Measurements from ENCODE around the gene VWA8.

Gene VWA8

GRCh38 chr13:41590122-41590521 lies 370.8 kb downstream of the VWA8 start:
- H3K4me3 ChIP-seq (ENCODE audit: low read depth, low read length): no peak overlapping the region
- TF ChIP-seq, protein P1, sequence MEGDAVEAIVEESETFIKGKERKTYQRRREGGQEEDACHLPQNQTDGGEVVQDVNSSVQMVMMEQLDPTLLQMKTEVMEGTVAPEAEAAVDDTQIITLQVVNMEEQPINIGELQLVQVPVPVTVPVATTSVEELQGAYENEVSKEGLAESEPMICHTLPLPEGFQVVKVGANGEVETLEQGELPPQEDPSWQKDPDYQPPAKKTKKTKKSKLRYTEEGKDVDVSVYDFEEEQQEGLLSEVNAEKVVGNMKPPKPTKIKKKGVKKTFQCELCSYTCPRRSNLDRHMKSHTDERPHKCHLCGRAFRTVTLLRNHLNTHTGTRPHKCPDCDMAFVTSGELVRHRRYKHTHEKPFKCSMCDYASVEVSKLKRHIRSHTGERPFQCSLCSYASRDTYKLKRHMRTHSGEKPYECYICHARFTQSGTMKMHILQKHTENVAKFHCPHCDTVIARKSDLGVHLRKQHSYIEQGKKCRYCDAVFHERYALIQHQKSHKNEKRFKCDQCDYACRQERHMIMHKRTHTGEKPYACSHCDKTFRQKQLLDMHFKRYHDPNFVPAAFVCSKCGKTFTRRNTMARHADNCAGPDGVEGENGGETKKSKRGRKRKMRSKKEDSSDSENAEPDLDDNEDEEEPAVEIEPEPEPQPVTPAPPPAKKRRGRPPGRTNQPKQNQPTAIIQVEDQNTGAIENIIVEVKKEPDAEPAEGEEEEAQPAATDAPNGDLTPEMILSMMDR (conservative IDR thresholded peaks at IDR 0.05; ENCODE audit: low read depth, low read length): no peak
- no peak for DNase-seq (ENCODE audit: low read depth)

DNA sequence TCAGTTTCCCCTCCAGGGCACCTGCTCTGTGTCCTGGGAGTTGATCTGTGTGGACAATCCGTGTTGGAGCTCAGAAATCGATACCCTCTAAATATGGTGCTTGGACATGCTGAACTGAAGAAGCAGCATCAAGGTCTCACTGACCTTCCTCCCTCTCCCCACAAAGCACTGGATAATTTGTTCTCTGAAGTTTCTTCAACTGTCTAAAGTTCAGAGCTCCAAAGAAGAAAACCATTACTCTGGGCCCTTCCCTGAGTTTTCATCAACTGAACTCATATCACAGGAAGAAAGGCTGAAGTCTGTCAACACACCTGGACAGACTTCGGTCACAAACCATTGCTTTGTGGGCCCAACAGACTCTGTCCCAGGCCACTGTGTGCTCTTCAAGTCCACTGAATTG lies 371.5 kb downstream of the VWA8 start:
- no peak for DNase-seq (ENCODE audit: low read depth)
- TF ChIP-seq, protein P1 (conservative IDR thresholded peaks at IDR 0.05; ENCODE audit: low read depth, low read length): no peak
- H3K4me3 ChIP-seq (ENCODE audit: low read depth, low read length): no peak overlapping the region

DNA sequence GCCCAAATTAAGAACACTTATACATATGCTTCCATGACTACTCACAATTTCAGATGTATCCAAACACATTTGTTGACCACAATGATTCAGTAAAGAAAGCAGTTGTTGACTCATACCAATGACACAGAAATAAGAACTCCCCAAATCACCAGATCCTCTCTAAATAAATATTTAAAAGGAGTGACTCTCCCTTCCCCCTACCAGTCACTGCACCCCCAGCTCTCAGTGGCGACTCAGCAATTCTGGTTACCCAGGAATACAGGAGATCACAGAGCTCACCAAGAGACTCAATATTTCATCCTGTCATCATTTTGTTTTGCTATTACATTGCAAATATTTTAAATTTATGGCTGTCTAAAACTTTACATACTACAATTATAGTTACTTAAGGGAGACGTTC lies 372.0 kb downstream of the VWA8 start:
- TF ChIP-seq, protein P1 (conservative IDR thresholded peaks at IDR 0.05; ENCODE audit: low read depth, low read length): no peak
- no peak overlapping the region for H3K4me3 ChIP-seq (ENCODE audit: low read depth, low read length)
- DNase-seq (ENCODE audit: low read depth): peak; percentile 88

DNA sequence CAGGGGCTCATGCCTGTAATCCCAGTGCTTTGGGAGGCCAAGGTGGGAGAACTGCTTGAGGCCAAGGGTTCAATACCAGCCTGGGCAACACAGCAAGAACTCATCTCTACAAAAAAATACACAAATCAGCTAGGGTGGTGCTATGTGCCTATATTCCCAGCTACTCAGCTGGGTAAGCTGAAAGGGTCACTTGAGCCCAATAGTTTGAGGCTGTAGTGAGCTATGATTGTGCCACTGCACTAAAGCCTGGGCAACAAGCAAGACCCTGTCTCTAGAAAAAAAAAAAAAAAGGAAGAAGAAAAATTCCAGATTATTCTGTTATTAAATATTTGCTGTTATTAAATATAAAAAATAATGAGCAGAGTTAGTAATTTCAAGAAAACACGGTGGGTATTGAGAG lies 372.5 kb downstream of the VWA8 start:
- no peak for DNase-seq (ENCODE audit: low read depth)
- H3K4me3 ChIP-seq (ENCODE audit: low read depth, low read length): no peak overlapping the region
- TF ChIP-seq, protein P1 (conservative IDR thresholded peaks at IDR 0.05; ENCODE audit: low read depth, low read length): no peak

- TF ChIP-seq, protein P1 (conservative IDR thresholded peaks at IDR 0.05; ENCODE audit: low read depth, low read length): peak; percentile 18
- DNase-seq (ENCODE audit: low read depth): no peak
- no peak overlapping the region for H3K4me3 ChIP-seq (ENCODE audit: low read depth, low read length)
Measured at GRCh38 chr13:41587490-41587889, 373.4 kb downstream of the VWA8 start.

DNA sequence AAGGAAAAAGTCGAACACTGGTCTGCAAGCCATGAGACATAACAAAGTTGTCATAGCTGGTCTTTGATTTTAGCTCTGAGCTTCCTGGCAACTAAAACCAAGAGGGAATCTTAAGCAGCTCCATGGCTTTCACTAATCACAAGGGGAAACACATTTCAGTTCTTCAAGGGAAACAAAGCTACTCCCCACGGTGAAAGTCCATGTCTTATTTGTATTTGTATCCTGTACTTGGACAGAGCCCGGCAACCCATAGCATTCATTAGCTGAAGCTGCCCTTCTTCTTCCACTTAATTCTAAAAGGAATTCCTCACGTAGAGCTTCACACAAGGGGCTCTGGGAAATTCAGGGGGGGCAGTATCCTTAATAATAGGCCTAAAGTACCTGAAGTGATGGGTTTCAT lies 374.7 kb downstream of the VWA8 start:
- H3K4me3 ChIP-seq (ENCODE audit: low read depth, low read length): no peak overlapping the region

DNA sequence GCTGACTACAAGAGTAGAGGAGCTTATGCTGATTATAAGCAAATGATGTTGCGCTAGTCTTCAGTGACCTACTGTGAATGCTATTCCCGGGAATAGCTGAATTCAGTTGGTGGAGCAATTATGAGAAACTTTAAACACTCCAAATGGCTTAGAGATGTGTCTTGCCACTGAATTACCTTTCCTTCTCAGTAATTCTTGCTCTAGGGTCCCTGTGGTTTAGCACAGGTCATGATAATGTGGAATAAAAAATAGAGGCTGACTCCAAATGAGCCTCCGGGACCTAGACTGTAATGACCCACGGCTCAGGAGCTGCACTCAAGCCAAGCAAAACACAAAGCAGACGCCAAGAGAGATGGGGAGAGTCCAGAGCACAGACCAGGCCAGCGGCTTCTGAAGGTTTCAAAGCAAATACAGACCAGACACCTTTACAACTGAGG lies 378.9 kb downstream of the VWA8 start:
- no peak overlapping the region for H3K4me3 ChIP-seq (ENCODE audit: low read depth, low read length)
- DNase-seq (ENCODE audit: low read depth): peak; percentile 52
- TF ChIP-seq, protein P1 (conservative IDR thresholded peaks at IDR 0.05; ENCODE audit: low read depth, low read length): no peak

More for the DNA sequence above, 374.7 kb downstream of the VWA8 start:
- TF ChIP-seq, protein P1 (conservative IDR thresholded peaks at IDR 0.05; ENCODE audit: low read depth, low read length): no peak
- DNase-seq (ENCODE audit: low read depth): no peak

Measured in choroid plexus epithelial cell (primary cell).